SIG-M5 (cell line): ENCODE data around the gene NHSL1.
"Not testable (repeated sequence)": the region's sequence is repeated elsewhere in the genome, so short reads cannot be mapped to it uniquely, and the experiment has no call there.

Experiments used
- DNase-seq: peaks from one replicate; lab custom pipeline; 2025; lab: John Stamatoyannopoulos, UW

Gene NHSL1

DNA sequence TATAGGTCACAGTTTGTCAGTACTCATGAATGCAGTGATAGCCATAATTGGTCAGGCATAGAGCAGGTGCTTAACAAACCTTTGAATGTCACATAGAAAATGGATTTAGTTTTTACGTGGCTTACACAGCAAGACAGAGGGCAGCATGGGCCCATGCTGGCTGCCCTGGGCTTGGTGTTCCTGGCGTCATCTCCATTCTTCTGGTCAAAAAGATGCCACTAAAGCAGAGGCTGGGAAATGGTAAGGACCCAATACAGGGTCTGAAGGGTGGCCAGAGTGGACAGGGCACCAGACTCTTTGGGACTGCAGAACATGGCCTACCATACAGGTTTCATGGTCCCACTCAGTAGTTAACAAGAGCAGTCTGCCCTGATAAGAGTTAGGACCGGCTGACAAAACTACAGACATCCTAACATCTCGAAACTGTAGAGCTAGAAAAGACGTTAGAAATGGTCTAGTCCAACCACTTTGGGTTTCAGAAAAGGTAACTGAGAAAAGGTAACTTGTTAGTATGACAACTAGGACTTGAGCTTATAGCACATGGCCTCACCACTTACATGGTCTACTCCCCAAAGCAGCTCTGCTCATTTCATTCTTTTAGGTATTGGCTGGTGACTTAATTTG is 72.7 kb downstream of the NHSL1 start:
- DNase-seq: no peak

DNA sequence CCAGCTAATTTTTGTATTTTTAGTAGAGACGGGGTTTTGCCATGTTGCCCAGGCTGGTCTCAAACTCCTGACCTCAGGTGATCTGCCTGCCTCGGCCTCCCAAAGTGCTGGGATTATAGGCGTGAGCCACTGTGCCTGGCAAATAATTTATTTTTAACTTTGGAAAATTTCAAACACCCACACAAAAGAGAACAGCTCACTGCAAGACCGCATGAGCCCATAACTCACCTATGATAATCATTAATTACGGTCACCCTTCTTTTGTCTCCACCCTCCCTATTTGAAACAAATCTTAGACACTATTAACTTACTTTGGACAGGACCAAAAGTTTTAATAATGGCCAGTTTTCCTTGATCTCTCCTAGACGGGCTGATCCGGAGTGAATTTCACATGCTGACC is 74.0 kb downstream of the NHSL1 start:
- DNase-seq: not testable (repeated sequence)

DNA sequence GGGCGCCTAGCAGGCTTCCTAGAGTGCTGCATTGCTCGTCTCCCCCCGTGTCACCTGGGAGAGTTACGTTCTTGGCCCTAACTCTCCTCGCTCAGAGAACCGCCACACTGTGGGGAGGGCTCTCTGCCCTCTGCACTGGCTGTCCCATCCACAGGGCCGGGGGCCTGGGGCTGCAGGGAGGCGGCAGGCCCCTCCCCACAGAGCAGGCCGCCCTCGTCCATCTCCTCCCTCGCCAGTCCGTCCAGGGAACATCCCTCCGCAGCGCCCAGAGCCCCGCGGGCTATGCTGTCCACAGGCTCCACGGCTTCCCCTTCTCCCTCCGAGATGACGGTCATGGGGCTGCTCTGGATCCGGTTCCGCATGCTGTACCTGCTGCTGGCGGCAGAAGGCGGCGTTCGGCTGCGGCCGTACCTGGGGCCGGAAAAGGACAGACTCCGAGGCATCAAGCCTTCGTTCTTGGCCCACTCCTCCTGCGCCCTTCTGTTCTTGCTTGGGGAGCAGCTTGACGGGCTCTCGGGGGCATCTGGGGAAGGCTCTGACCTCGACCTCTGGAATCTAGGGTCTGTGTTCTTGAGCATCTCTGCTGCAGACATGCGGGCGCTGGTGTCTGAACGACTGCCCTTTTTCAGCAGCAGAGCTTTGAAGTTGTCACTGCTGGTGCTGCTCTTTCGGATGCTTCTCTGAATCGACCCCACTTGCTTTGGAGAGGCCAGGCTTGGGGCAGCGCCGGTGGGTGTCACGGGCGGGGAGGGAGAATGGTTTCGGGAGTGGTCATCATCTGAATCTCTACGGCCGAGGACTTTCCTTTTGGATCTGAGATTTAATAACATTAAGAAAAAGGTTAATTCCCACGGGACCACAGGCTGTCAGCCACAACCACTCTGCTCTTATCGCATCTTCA is 75.0 kb downstream of the NHSL1 start:
- DNase-seq: no peak

DNA sequence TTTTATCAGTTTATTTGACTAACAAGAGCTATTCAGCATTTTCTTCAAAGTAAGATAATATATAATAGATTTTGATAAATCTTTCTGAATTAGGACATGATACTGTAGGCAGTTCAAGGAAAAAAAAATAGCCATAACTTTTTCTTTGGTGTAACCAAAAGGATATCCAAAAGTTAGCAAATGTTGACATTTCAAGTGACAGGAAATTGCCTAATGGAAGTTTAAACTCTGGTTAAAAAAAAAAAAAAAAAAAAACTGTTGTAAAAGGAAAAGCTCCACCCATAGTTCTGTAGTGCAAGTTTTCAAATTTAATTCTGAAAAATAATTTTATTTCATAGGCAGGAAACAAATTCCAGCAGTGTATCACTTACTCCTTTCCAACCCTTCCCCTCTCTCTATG is 76.4 kb downstream of the NHSL1 start:
- peak; percentile 18 for DNase-seq

DNA sequence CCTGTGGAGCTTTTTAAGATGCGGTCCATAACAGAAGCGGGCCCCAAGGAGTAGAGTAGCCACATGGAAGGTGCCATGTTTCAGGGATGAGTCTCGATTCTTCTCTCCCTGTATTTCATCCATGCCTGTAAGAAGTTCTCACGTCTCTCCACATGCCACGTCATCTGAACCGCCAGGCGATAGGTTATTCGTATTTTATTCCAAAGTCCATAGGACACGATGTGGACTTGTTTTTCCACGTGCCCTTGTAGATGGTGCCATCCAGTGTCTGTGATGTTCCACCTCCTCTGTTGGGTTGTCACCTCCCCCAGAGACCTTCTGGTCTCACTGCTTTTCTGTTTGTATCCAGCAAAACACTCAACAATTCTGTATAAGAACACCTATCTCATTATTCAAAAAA is 77.7 kb downstream of the NHSL1 start:
- DNase-seq: no peak

DNA sequence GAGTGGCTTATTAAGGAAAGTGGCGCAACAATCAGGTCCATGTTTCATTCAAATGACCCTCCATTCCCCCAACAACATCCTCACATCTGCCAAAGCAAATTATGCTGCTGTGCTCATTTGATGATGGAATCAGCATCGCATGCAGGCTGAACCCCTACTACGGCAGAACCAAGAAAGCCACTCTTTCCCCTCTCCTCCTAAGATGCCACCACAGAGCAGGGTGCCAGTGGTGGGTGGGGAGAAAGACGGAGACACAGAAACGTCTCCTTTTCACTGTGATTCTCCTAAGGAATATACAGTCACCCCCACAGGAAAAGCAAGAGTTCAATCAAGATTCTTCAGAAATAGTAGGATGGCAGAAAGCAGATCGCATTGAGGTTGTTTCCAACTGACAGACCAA is 78.2 kb downstream of the NHSL1 start:
- DNase-seq: no peak

DNA sequence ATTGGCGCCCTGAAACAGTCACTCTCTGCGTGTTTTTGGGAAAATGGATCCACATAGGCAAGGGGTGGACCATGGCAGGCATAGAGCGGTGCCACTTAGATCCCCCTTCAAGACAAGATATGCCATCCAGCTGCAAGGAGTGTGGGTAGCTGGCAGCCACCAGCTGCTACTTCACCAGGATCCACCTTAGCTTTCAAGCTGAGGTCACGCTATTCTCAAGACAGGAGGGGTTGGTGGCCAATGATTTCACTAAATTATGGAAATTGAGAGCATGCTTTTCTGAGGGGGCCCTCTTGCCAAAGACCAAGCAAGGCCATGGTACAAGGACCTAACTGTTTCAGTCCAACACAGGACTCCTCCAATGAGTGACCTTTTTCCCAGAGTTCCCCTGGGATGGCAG is 78.9 kb downstream of the NHSL1 start:
- DNase-seq: no peak

DNA sequence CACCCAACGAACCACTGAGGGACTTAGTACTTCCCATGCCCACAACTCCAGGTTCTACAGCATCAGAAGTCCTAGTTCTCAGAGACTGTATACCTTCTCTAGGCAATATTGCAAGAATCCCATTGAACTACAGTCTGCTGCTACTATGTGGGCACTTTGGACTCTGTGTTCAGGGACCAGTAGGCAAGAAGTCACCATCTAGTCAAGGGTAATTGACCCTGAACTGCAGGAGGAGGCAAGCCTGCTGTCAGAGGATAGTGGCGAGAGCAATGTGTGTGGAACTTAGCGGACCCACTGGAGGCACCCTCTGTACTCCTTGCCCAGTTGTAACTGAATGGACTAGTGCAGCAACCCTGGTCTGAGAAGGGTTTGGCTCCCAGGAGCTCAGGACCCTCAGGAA is 79.5 kb downstream of the NHSL1 start:
- no peak for DNase-seq

DNA sequence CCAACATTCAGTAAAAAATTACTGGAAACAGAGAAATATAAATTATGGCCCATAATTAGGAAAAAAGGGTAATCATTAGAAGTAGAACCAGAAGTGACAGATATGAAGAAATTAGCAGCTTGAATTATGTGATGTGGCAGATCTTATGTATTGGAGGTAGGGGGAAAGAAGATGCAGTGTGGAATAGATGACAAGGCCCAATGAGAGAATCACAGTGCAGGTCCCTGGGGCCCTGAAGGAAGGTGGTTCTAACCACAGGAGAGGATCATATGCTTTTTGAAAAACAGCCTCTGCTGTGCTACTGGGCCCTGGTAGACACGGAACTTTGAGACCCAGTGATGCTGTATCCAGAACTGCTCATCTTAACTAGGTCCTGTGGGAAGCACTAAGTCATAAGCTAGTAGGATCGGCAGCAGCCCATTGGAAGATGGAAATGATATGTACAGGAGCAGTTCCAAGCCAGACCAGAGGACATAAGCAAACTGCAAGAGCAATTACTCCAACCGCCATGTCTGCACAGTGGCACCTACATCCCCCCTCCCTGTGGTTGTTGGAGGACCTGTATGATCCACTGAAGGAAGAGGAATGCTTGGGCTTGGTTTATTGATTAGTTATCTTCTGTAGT is 81.1 kb downstream of the NHSL1 start:
- no peak for DNase-seq

DNA sequence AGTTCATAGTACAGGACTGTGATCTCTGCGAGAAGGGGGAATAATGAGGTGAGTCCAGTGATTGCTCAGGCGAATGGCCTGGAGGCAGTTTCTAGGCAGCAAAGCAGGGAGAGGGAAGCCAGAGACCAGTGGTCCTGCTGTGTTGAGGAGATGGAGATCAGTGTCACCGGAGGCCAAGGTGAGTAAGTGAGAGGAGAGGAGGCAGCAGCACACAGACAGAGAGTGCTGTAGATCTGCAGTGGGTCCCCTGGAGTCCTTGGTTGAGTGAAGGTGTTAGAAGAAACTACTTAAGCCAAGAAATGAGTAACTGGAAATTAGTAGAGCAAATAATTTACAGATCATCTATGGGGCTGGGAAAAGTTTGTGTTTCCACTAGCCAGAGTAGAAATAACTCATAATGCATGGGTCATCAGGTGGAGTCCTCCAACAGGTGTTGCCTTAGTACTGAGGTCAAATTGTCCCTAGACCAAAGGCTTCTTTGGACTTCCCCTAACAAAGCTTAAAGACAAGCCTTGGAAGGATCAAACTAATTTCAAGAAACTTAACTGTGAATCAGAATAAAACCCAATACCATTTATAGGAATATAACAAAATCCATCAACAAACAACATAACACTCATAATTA is 81.7 kb downstream of the NHSL1 start:
- DNase-seq: no peak

DNA sequence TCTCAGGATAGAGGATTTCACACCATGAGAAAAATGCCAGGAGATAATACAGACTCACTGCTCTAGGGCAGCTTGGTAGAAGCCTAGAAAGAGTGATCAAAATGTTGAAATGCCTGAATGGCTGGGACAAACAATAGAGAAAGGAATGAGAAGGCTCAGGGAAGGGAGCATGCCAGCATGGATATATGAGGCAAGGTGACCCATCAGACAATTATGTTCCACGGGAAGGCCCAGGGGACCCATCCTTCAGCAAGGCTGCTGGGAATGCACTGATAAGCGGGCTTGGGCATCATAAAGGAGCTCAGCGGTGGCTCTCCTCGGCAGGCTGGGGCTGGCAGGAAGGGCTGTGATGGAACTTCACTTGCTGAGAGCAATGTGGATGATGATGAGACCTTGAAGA is 83.1 kb downstream of the NHSL1 start:
- no peak for DNase-seq

DNA sequence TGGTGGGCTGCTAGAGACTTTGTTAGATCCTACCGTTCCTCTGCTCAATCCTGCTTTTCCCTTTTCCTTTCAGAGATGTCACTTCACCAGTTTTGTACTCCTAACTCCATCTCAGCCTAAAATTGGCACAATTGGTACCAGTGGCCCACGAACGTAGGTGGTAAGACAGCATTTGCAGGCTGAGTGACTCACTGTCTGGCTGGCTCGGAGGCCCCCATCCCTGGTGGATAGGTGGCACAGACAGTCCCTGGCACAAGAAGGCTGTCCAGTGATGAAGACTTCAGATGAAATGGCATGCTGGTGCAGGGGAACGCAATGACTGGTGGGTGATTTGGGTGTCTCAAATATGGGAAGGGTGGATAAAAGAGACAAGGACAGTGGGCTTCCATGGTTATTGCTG is 84.2 kb downstream of the NHSL1 start:
- no peak for DNase-seq

DNA sequence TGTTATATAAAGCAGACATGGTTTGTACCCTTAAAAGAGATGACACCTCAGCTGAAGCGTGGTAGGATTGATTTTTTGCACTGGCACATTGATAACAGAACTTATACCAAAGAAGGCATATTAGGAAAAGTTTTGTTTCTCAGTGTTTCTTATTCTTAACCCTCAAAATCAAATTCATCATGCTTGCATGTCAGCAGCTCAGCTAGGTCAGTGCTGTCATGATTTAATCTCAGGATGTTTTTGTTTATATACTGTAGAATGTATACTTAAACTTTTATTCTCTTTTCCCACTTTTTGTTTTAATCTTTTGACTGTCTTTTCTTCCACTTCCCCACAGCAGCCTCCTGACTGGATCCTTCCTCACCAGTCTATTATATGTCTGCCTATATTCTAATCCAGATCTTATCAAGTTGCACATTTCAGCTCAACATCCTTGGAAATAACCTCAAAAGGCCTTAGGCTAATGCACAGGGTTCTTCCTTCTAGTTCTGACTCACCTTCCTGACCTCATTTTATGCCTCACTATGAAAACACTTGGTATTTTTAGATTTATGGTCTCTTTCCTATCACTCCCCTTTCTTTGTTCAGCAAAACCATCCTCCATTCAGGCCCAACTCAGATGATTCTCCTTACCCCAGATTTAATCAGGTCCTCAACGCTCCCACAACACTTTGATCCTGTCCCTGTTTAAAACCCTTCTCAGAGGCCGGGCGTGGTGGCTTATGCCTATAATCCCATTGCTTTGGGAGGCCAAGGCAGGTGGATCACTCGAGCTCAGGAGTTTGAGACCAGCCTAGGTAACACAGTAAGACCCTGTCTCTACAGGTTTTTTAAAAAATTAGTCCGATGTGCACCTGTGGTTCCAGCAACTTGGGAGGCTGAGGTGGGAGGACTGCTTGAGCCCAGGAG is 88.1 kb downstream of the NHSL1 start:
- no peak for DNase-seq

DNA sequence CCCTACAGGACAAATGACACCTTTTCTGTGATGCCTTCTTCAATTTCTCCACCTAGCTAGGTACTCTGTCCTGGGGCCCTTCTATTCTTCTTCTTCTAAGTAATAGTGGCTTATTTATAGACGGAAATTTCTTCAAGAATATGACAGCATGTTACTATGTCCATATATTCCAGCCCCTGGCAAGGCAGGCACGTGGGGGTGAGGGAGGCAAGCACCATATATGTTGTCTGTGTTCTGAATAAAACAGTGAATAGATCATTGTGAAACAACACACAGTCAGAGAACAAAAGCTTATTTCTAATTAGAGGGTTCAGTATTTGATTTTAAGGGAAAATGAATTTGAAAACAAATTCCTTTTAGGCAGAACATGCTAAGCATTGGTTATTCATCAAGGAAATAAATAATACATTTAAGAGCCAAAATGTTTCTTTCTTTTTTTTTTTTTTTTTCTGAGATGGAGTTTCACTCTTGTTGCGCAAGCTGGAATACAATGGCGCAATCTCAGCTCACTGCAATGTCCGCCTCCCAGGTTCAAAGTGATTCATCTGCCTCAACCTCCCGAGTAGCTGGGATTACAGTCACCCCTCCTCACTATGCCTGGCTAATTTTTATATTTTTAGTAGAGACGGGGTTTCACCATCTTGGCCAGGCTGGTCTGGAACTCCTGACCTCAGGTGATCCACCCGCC is 89.1 kb downstream of the NHSL1 start:
- DNase-seq: no peak

DNA sequence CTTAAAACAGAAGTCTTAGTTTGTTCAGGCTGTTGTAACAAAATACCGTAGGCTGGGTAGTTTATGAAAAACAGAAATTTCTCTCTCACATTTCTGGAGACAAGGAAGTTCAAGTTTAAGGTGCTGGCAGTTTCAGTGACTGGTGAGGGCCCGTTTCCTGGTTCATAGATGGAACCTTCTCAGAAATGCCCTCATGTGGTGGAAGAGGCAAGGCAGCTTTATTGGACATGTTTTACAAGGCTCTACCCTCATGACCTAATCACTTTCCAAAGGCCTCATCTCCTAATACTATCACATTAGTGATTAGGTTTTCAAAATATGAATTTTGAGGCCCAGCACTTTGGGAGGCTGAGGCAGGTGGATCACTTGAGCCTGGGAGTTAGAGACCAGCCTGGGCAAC is 92.9 kb downstream of the NHSL1 start:
- DNase-seq: peak; percentile 37

DNA sequence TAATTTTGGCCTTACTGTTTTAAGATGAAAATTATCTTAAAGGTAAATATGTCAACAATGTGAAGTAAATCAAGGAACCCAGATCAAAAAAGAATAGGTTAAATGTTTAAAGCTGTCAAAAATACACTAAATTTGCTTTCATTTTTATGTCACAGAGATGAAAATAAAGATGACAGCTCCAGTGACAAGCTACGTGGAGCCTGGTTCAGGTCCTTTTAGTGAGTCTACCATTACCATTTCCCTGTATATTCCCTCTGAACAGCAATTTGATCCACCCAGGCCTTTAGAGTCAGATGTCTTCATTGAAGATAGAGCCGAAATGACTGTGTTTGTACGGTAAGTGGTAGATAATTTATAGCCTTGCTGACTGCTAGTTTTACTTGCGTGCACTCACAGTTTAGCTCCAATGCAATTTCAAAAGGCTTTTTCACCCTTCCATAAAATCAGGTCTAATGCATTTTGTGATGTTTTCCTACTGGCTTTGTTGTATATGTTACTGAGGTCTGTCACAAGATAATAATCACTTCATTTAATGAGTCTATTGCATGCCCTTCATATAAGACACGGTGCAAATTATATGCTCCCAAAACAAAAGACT is 93.4 kb downstream of the NHSL1 start:
- no peak for DNase-seq

DNA sequence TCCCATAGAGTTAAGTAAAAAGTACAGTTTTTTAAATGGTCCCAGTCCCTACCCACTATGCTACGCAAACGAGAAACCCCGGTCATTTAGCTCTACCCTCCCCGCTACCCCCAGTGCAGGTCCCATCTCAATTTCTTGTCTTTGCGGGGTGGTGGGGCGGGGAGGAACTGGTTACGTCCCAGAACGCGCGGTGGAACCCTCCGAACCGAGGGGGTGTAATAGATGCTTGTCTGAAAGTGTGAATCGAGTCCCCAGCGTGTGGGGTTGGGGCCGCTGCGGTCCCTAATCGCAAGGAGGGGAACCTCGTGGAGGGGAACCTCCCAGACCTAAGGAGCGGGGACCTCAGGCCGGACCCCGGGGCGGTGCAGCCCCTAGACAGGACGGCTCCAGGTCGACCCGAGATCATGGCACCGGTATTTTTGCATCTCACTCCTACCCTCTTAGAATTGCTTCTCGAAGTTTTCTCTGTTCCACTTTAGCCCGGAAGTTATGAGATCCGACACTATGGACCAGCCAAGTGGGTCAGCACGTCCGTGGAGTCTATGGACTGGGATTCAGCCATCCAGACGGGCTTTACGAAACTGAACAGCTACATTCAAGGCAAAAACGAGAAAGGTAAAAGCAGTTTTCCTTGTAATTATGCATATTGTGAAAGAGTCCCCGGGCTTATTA is 94.5 kb downstream of the NHSL1 start:
- DNase-seq: no peak

DNA sequence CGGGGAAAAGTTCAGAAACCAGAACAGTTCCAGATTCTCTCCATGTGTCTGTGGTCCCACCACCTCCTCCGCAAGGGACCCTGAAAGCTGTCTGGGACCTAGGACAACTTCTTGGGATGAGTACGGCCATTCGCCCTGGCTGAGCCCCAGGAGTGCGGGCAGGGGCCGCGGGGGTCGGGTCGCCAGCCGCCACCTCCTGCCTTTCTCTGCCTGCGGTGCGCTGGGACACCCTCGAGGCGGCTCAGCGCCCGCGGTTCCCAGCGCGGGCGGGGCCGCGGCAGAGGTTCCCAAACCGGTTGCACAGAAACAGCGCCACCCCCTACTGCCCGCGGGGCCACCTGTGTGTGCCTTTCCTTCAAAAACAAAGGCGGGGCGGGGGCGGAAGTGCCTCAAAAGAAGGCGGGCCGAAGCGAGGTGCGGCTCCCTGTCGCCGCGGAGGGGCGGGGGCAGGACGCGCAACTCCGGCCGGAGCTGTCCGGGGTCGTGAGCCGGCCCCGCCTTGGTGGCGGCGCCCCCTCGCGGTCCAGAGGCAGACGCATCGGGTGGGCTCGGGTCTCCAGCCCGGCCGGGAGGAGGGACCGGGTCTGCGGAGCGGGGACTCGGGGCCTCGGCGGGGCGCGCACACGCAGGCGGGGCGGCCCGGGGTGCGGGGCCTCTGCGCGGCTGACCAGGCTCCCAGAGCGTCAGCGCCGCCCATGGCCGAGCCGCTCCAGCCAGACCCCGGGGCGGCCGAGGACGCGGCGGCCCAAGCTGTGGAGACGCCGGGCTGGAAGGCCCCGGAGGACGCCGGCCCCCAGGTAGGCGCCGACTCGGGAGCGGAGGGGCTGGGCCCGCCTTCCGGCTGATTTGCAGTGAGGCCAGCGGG is 95.3 kb downstream of the NHSL1 start, which contains the start of gene HEBP2:
Gene HEBP2 (plus strand): TSS at position 423 of the 865 bp plus-strand sequence. CDS start 273 bp downstream, at position 696.
- peak; percentile 59 for DNase-seq

DNA sequence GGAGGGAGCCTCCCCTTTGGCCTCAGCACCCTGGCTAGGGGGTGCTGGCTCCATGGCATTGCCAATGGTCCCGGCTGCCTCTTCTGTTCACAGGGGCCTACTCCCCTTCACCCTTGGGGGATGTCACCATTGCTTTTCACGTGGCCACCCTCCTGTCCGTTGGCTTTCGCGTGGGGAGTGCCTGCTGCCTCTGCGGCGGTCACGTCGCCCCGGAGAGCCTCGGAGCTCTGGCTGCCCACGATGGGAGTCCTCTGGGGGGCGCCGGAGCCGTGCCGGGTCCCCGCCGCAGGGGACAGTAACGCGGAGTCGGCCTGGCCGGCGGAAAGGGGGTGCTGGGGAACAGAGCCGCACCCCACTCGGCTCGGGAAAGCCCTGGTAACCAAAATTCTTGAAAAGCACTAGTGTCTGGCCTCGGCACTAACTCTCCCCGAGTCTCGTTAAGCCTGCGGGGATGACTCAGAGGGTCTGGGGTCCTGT is 95.9 kb downstream of the NHSL1 start:
- DNase-seq: no peak
